ENCODE results near the gene AGBL1.

Gene AGBL1

DNA sequence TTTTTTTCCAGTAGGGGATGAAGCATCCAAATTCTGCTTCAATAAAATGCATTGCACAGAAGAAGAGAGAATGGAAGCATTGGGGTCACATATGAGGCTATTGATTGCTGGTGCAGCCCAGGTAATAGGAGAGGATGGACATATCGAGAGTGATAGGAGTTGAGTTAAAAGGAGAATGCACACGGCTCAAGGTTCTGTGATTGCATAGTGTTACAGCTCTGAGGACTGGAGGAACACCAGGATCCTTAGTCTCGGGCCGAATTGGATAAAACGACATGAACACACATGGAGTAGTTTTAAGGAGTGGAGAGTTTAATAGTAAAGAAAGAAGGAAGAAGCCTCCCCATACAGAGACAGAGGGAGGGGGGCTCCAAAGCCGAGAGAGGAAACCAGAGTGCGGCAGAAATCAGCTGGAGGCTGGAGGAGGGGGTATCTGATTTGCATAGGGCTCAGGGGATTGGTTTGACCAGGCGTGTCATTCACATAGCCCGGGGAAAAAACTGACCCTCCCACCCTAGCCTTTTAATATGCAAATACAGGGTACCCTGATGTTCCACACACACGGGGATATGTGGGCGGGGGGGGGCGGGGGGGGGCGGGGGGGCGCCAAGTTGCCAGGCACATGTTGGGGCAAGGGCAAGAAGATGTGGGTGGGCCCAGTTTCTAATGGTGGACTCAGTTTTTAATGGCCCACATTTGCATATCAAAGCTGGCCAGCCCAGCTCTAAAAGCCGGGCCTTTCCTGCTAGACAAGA lies 156.9 kb downstream of the AGBL1 start:
- DNase-seq (ENCODE audit: low spot score) = no peak

- no peak for DNase-seq (ENCODE audit: low spot score)
These were observed 157.4 kb downstream of the AGBL1 start for GRCh38 chr15:86237111-86237500.

- DNase-seq (ENCODE audit: low spot score) = no peak
These were observed 167.7 kb downstream of the AGBL1 start for GRCh38 chr15:86247249-86247955.

DNA sequence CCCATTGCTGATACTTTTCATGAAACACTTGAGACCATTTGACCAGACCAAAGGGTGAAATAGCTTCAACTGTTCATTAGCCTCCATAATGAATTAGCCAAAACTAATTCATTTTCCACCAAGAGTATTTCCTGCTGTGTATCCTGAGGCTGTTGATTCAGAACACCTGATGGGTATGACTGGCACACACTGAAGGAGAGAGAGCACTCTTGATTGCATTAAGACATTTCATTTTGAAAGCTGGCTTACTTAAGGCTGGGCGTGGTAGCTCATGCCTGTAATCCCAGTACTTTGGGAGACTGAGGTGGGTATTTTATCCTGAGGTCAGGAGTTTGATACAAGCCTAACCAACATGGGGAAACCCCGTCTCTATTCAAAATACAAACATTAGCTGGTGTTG lies 175.6 kb downstream of the AGBL1 start:
- no peak for DNase-seq (ENCODE audit: low spot score)

DNA sequence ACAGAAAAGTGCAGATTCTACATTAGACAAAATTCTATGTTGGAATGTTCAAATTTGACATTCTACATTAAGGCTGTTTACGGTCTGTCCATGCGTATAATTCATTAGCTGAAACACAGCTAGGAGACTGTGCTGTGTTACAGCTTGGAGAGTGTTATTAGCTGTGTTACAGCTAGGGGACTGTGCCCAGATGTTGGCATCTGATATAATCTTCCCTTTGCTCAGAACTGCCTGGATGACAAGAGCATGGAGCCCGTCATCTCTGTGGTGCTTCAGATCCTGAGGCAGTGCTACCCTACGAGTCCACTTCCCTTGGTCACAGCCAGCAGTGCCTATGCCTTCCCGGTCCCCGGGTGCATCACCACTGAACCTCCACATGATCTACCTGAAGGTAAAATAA lies 177.0 kb downstream of the AGBL1 start:
- no peak for DNase-seq (ENCODE audit: low spot score)

- no peak for DNase-seq (ENCODE audit: low spot score)
These were observed 179.9 kb downstream of the AGBL1 start for GRCh38 chr15:86259589-86259988.

DNA sequence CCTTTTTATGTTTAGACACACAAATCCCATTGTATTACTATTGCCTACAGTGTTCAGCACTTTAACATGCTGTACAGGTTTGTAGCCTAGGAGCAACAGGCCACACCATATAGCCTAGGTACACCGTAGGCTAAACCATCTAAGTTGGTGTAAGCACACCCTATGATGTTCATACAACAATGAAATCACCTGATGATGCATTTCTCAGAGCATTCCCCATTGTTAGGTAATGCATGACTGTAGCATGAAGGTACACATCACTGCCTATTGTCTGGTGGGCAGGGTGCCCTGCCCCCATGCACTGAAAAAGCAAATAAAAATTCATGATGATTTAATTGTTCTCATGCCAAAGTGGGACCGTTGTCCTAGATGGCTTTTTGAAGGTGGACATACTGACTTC lies 183.6 kb downstream of the AGBL1 start:
- no peak for DNase-seq (ENCODE audit: low spot score)

DNA sequence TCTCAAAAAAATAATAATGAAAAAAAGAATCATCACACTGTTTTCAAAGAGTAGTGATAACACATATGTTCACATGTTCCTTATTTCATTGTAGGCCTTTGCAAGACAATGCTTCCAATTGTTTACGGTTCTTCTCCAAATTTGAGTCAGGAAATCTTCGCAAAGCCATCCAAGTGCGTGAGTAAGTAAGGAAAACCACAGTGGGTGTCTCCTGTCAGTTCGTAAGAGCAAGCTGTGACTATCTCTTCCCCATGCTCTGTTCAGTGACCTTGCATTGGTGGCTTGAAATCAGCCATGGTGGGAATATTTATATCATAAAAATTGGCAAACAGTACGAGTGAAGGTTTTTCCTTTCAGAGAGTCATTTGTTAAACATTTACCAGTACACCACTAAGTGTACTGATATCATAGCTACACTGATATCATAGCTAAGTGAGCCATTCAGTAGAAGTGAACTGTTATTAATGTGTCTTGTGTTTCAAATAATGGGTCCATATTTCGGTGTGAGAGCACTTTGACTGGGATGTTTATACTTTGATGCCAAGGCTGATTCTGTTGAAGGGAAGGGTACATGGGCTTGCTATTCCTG lies 187.3 kb downstream of the AGBL1 start:
- no peak for DNase-seq (ENCODE audit: low spot score)

DNA sequence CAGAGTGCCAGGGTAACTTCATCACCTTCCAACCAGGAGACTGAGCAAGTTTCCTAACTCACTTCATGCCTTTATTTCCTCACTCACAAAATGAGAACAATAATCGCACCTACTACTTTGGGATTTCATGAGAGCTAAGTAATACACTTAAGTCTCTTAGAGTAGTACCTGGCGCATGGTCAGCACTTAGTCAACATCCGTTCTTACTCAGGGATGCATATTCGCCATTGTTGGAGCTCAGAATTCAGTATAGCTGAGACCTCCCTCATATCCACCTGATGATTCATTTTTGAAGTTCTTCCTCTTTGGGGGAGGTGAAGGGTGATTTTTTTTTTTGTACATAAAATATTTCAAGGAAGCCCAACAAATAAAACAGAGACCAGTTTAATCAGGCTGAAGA lies 188.2 kb downstream of the AGBL1 start:
- no peak for DNase-seq (ENCODE audit: low spot score)

- DNase-seq (ENCODE audit: low spot score) = no peak
These were observed 188.9 kb downstream of the AGBL1 start for GRCh38 chr15:86268558-86268957.

GRCh38 chr15:86273309-86273708 lies 193.6 kb downstream of the AGBL1 start:
- no peak for DNase-seq (ENCODE audit: low spot score)

DNA sequence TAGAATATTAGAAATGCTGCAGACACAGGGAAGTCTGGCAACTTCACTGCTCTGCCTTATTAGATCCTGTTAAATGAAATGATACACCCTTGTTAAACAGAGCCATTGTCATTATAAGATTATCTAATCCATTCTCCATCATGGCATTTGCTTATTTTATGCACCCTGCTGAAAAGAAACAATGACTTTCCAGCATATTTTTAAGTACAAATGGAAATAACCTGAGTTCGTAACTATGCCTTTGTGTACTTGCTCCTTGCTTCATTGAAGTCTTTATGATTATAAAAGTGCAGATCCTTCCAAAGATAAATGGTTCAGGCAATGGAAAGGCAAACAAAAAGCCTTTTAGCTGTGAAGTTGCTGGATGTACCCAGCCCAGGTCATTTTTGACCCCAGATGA lies 195.7 kb downstream of the AGBL1 start:
- no peak for DNase-seq (ENCODE audit: low spot score)

- no peak for DNase-seq (ENCODE audit: low spot score)
These were observed 198.9 kb downstream of the AGBL1 start for GRCh38 chr15:86278586-86278985.

- DNase-seq (ENCODE audit: low spot score) = no peak
These were observed 205.0 kb downstream of the AGBL1 start for GRCh38 chr15:86284635-86285034.

GRCh38 chr15:86295511-86295910 lies 215.8 kb downstream of the AGBL1 start:
- no peak for DNase-seq (ENCODE audit: low spot score)

GRCh38 chr15:86296769-86297168 lies 217.1 kb downstream of the AGBL1 start:
- DNase-seq (ENCODE audit: low spot score) = no peak

DNA sequence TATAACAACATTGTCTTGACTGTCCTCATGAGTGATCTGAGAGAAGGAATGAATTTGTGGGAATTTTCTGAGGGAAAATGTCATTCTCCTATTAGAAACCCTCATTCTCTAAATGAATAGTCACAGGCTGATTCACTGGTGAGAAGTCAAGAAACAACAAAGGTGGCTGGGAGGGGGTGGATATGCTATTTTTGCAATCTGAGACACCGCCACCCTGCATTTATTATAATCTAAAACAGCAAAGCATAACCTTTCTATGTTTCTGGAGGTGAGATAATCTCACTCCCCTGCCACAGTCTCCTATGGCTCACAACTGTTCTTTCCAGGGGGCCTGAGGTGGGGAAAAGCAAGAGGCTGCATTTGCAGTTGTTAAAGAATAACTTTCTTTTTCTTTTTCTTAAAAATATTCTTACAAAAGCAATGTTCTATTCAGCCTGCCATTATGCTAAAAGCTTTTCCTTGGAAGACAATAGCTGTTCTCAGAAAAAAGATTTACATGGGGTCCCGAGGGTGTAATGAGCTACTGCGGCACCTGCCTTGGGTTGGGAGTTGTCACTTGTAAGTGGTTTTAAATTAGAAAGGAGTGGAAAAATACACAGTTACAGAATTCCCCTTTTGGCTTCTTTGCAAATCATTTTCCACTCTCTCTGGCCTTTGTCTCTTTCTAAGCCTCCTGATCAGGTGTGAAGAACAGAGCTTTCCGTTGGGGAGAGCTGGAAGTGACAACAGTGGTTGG lies 220.9 kb downstream of the AGBL1 start:
- DNase-seq (ENCODE audit: low spot score) = no peak

GRCh38 chr15:86311568-86312280 lies 232.1 kb downstream of the AGBL1 start:
- no peak for DNase-seq (ENCODE audit: low spot score)

GRCh38 chr15:86312486-86312885 lies 232.8 kb downstream of the AGBL1 start:
- no peak for DNase-seq (ENCODE audit: low spot score)

- no peak for DNase-seq (ENCODE audit: low spot score)
These were observed 236.5 kb downstream of the AGBL1 start for GRCh38 chr15:86316216-86316615.

DNA sequence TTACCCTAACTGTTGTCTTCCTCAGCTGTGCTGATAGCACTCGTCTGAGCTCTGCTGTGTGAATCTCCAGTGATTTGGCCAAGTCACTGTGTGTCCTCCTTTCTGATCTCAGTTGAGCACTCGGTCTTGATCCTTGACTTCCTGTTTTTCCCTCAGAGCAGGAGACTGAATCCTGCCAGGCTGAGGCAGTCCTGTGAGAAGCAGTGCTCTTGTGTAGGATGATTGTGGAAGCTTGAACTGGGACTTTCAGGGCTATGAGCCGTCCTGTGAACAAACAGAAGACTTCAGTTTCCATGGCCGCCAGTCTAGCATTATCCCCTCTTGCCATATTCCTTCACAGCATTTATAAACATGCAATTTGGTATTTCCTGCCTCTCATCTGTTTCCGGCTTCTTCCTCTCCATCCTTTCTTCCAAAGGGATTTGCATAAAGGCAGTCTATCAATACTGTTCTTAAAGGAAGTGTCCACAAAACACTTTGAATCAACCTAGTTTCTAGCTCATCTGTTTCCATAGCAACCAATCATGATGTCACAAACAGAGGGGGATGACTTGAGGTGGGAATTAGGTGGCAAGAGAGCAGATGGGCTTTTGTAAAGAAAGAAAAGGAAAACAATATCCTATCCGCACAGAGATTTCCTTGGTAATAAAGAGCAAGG lies 237.2 kb downstream of the AGBL1 start:
- DNase-seq (ENCODE audit: low spot score) = no peak

GRCh38 chr15:86317384-86317740 lies 237.7 kb downstream of the AGBL1 start:
- no peak for DNase-seq (ENCODE audit: low spot score)

Data from GM03348 (cell line).